ENCODE measurements around the gene PHF11.
"Not testable (repeated sequence)": the region's sequence is repeated elsewhere in the genome, so short reads cannot be mapped to it uniquely, and the experiment has no call there.

PHF11 gene

DNA sequence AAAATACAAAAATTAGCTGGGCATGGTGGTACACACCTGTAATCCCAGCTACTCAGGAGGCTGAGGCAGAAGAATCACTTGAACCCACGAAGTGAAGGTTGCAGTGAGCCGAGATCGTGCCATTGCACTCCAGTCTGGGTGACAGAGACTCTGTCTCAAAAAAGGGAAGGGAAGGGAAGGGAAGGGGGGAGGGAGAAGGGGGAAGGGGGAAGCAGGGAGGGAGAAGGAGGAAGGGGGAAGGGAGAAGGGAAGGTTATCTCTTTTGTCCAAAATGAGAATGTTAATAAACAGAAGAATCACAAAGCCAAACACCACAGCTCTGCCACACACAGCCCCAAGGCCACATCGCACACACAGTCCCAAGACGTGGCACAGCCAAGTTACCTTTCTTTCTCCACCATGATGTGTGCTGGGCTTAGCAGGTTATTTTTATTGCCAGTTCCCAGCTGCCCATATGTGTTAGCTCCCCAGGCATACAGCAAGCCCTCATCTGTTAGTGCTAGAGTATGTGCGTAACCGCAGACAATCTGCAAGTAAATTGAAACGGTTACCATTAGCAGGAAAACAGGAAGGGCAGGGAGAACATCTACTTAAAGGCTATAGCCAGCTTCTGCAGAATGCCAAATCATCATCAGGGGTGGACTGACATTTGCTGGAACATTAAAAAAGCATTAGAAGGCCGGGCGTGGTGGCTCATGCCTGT, 55.3 kb downstream of the PHF11 start:
- DNase-seq = no peak

DNA sequence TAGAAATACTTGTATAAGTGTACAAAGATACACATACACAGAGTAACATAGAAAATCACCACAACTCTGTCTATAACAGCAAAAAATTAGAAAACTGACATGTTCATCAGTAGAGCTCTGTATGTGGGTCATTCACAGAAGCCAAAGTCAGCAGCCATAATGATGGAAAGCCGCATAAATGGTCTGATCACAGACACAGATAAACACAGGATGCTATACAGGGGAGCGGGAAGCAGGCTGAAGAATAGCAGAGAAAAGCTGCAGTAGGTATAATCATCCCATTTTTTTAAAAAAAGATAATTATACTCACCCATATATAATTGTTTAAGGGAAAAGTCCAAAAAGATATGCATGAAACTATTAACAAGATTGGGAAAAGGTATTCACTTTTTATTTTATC, 58.1 kb downstream of the PHF11 start:
- DNase-seq = no peak

DNA sequence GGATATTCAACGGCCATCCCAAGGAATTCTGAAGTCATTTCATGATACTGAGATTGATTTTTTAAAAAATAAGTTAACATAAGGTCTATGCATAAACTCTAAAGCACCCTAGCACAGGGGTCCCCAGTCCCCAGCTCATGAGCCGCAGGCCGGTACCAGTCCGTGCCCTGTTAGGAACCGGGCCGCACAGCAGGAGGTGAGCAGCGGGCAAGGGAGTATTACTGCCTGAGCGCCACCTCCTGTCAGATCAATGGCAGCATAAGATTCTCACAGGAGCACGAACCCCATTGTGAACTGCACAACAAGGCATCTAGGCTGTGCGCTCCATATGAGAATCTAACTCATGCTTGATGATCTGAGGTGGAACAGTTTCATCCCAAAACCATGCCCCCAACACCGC, 58.6 kb downstream of the PHF11 start:
- no peak for DNase-seq

DNA sequence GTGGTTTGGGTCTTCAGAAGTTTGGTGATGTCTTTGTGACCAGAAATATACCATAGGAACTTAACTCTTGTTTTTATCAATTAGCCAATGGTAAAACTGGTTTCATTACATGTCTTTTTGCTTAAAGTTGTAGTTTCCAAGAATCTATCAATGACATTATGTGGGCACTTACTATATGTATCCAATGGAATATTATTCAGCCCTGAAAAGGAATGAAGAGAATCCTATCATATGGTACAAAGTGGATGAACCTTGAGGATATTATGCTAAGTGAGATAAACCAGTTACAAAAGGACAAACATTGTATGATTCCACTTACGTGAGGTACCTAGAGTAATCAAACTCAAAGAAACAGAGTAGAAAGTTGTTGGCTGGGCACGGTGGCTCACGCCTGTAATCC, 63.3 kb downstream of the PHF11 start:
- no peak for DNase-seq

DNA sequence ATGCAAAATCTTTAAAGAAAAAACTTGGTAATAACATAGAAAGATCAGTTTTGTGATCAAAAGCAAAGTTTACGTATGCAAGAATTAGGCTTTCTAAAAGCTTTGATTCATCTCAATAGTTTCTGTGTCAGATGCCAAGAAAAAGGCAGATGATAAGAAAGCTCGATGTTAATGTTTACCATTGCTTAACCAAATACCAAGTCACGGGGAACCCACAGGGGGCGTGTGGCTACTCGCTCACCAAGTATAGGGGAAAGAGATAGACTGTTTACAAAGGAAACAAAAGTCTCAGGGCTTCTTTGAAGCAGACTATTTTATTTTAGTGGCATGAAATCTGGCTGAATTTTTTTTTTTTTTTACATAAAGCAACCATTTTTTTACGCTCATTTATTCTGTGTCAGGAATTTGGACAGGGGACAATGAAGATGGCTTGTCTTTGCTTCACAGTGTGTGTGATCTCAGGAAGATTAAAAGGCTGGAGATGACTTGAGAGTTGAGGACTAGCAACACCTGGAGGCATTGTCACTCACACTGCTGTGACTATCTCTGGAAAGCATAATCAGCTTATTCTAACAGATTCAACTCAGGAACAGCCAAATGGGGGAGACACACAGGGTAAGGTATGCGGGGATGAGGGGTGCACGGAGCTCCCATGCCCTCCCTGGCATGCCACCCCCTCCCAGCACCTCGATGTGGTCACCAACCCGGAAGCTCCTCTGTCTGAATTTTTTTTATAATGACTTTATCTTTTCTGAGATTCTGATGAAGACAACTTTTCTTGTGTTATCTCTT, 64.7 kb downstream of the PHF11 start:
- DNase-seq = no peak

DNA sequence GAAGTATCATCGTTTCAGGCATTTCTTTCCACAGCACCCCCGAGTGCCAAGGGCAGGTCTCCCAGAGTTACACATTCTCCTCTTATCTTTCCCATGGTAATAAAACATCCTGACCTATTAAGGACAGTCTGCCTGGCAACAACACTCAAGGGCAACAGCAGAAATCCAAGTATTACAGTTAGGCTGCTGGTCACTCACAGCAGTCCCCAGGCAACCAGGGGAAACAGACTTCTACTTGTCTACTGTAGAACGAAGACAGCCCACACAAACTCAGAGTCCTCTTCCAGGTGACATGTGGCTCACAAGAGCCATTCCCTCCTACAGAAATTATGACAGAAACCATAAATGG, 65.3 kb downstream of the PHF11 start:
- DNase-seq = no peak

DNA sequence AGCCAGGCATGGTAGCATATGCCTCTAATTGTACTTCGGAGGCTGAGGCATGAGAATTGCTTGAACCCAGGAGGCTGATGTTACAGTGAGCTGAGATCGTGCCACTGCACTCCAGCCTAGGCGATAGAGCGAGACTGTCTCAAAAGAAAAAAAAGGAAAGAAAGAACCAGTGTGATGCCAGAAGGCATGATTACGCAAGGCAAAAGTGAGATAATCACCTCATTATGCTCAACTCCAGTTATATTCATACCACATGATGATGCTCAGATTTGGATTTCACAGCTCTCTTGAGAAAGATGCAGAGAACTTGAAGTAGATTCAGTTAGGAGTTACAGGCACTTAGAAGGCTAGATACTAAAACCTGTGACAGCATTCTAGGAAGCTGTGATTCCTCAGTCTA, 67.8 kb downstream of the PHF11 start:
- no peak for DNase-seq

DNA sequence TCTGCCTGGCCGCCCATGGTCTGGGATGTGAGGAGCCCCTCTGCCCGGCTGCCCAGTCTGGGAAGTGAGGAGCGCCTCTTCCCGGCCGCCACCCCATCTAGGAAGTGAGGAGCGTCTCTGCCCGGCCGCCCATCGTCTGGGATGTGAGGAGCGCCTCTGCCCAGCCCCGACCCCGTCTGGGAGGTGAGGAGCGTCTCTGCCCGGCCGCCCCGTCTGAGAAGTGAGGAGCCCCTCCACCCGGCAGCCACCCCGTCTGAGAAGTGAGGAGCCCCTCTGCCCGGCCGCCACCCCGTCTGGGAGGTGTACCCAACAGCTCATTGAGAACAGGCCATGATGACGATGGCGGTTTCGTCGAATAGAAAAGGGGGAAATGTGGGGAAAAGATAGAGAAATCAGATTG, 69.7 kb downstream of the PHF11 start:
- not testable (repeated sequence) for DNase-seq

DNA sequence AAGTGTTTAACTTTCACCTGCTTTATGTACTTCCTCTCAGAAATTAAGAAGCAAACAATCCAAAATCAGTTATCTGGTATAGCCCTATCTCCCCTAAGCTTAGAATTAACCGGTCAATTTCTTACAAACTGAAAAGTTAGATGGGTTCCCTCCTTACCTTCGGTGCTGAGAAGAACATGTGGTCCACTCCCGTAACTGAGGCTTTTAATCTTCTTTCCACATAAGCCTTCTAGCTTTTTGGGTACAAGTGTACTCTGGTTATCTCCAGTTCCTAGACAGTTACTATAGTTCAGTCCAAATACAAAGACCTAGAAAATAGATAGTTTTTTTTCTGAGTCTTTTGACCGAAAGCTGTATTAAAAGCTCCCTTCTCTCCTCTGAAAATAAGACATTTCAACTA, 70.7 kb downstream of the PHF11 start:
- DNase-seq = no peak

DNA sequence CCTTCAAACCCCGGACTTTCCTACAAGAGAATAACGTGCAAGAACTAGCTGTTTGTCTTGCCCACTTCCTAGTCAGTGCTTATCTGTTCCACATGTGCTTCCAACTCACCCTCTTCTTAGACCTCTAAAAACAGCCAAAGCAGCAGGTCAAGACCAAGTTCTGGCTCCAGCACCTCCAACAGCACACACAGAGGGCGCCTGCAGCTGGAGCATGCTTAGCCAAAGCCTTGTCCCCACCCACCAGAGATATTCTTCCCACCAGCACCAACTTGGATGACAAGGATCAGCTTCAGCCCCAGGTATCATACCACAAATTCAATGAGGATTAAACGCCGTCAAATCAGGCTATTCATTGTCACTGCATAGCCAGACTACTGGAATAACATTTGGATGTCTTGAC, 71.7 kb downstream of the PHF11 start:
- DNase-seq = no peak

DNA sequence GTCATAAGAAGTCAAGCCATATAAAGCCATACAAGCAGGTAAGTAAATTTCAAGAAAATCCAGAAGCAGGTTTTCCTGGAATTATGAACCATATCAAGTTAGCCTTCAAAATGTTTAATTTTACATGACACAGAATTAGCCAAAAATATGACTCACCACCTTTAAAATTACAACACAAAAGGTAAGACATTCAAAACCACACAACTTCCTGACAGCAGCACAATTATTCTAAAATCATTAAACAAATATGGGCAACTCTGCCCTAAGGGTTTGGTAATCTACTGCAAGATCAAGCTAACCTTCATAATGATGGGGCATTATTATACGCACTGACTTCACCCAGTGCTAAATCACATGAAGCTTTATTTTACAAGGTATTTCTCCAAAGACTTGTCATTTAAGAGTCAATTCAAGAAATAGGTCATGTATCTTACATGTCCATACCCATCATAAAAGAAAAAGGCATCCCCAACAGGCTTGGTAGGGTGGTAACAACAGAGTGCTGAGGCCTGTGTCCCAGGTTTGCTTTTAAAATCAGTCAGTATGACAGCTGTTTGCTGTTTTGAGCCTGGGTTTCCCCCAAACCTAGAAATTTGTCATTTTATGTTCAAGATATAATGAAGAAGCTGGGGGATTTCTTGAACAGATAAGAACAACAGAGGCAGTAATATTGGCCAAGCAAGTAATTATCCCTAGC, 74.4 kb downstream of the PHF11 start:
- no peak for DNase-seq

DNA sequence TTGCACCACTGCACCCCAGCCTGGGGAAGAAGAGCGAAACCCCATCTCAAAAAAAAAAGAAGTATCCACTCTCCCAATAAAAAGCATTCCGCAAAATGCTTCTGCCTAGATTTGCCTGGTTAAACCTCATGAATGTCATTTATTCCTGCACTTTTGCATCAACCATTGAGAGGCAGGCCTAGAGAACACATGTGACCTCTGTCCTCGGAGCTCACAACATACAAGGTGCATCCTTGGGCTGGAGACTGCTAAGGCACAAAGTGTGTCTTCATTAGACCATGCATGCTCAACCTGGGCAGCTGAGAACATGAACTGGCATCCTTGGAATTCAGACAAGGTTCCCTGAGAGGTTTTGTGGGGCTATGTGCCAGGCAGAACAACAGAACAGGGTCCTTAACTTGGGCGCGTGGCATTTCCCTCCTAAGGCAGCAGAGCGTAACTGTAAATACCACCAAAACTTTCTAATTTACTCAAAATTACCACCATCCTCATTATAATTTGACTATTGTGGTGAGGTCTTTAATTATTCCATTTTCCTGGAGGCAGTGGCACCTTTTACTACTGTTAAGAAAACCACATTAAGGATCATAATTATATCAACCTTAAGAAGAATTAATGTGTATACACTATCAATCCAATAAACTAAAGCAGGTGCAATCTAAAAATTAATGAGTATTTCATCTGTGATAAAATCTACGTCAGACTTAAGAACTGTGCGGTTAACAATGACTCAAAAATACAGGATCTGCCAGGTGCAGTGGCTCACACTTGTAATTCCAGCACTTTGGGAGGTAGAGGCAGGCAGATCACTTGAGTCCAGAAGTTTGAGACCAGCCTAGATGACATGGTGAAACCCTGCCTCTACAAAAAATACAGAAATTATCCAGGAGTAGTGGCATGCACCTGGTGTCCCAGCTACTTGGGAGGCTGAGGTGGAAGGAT, 75.8 kb downstream of the PHF11 start:
- no peak for DNase-seq

Data from NCI-H2081 treated with DMSO at 0.1 percent for 48 hours (cell line).